ENCODE results near the gene IFI30. TPM values are rescaled to one million over a fixed set of nuclear protein-coding genes. Genes with fewer than 3 reads are reported as not detected.

IFI30 gene
- 10 to 100 TPM; 36.3 to 58.4 (median 40.1) TPM for total RNA-seq

GRCh38 chr19:18173572-18174288 is at the start of gene IFI30:
IFI30 (plus strand) TSS chr19:18173813; CDS start chr19:18173842, 29 bp downstream.
- H3K4me3 ChIP-seq (replicated peaks in 1 of 3) = peak within 1 kb of the TSS; percentile 42 to 72 (median 46)
- peaks cover 3 to 5% of the 10 kb centered on the region in 2 donors for H3K36me3 ChIP-seq
- 2% methylated on average over 19 to 23 of the region's 47 CpGs for WGBS, 2 donors
- no peaks in the 10 kb centered on the region for H3K9me3 ChIP-seq
- TF ChIP-seq CTCF (IDR thresholded peaks at IDR 0.05) (no peak), POLR2A (IDR thresholded peaks at IDR 0.05) (peak in 1 of 2 donors; percentile 86)
- peak; percentile 91 to 93 for DNase-seq
- H3K4me1 ChIP-seq = peaks cover 5 to 13% of the 10 kb centered on the region in 2 donors
- H3K27me3 ChIP-seq = no peaks in the 10 kb centered on the region
- H3K27ac ChIP-seq = peak within 1 kb of the TSS; percentile 22 to 89 (median 70)
- intact Hi-C loops (cut with DNase I) = no loop called here

GRCh38 chr19:18123819-18124218 is 49.8 kb upstream of the IFI30 start:
- intact Hi-C loops (cut with DNase I) = no loop called here
- Histone ChIP-seq H3K27ac (no peak overlapping the region), H3K27me3 (no peaks in the 10 kb centered on the region), H3K4me3 (replicated peaks in 1 of 3) (no peak overlapping the region), H3K4me1 (peaks cover under 1 to 3% of the 10 kb centered on the region in 2 donors), H3K9me3 (no peaks in the 10 kb centered on the region), H3K36me3 (peaks cover 0 to 2% of the 10 kb centered on the region in 2 donors)
- 88% methylated on average over 22 to 25 of the region's 26 CpGs for WGBS, 2 donors
- TF ChIP-seq CTCF (IDR thresholded peaks at IDR 0.05) (no peak), POLR2A (IDR thresholded peaks at IDR 0.05) (no peak)
- DNase-seq = no peak

- H3K27me3 ChIP-seq = no peaks in the 10 kb centered on the region
- no peaks in the 10 kb centered on the region for H3K9me3 ChIP-seq
- peaks cover 0 to 8% of the 10 kb centered on the region in 2 donors for H3K36me3 ChIP-seq
- no peak for TF ChIP-seq POLR2A (IDR thresholded peaks at IDR 0.05)
- no peak for TF ChIP-seq CTCF (IDR thresholded peaks at IDR 0.05)
- 94 to 96% methylated on average over 2 of the region's 2 CpGs for WGBS, 2 donors
- intact Hi-C loops (cut with DNase I) = no loop called here
- H3K4me3 ChIP-seq (replicated peaks in 1 of 3) = no peak overlapping the region
- no peaks in the 10 kb centered on the region for H3K4me1 ChIP-seq
- H3K27ac ChIP-seq = no peak overlapping the region
- DNase-seq = no peak
Observed at GRCh38 chr19:18126097-18126496, 47.5 kb upstream of the IFI30 start.

GRCh38 chr19:18128044-18128443 is 45.6 kb upstream of the IFI30 start:
- peaks cover 0 to 13% of the 10 kb centered on the region in 2 donors for H3K36me3 ChIP-seq
- 83 to 100% methylated on average over 1 to 3 of the region's 3 CpGs for WGBS, 2 donors

More at GRCh38 chr19:18128044-18128443, 45.6 kb upstream of the IFI30 start:
- DNase-seq = no peak
- Histone ChIP-seq H3K27me3 (no peaks in the 10 kb centered on the region), H3K27ac (no peak overlapping the region), H3K9me3 (no peaks in the 10 kb centered on the region), H3K4me1 (no peaks in the 10 kb centered on the region), H3K4me3 (replicated peaks in 1 of 3) (no peak overlapping the region)
- TF ChIP-seq CTCF (IDR thresholded peaks at IDR 0.05) (no peak), POLR2A (IDR thresholded peaks at IDR 0.05) (no peak)
- intact Hi-C loops (cut with DNase I) = no loop called here

All from thyroid gland (tissue), 4 donors.